ENCODE results near the gene EPB41. TPM values are rescaled to one million over a fixed set of nuclear protein-coding genes. Genes with fewer than 3 reads are reported as not detected.

Gene EPB41
- total RNA-seq, 2 experiments from 2014 or later = 138 to 145 TPM

GRCh38 chr1:28883242-28883616 lies 31.1 kb upstream of the EPB41 start:
- Histone ChIP-seq H3K36me3 (ENCODE audit: insufficient read depth, low read length) (no peaks in the 10 kb centered on the region), H3K9me3 (ENCODE audit: control insufficient read depth in 1 of 2, insufficient read depth in 1 of 2, low read length in 2 of 2) (no peaks in the 10 kb centered on the region), H3K27me3 (ENCODE audit: control insufficient read depth in 1 of 2, insufficient read depth in 2 of 2, low read length in 2 of 2) (no peaks in the 10 kb centered on the region), H3K4me1 (ENCODE audit: insufficient read depth, low read length) (peaks cover 54% of the 10 kb centered on the region), H3K4me3 (ENCODE audit: low read length) (no peak overlapping the region), H3K27ac (ENCODE audit: low read depth in 1 of 2, low read length in 2 of 2) (no peak overlapping the region)
- TF ChIP-seq CTCF (IDR thresholded peaks at IDR 0.05) = no peak
- Mint-ChIP-seq H3K27me3 (peaks cover 5% of the 10 kb centered on the region), H3K4me1 (ENCODE audit: low read depth) (peaks cover 48% of the 10 kb centered on the region), H3K27ac (peak overlapping the region; percentile 9), H3K9me3 (no peaks in the 10 kb centered on the region), H3K36me3 (ENCODE audit: low read depth) (peaks cover 8% of the 10 kb centered on the region), H3K4me3 (no peak overlapping the region)
- DNase-seq = no peak
- ChIA-PET POLR2A (no interaction called here), CTCF (interaction anchor here (2.3 kb wide), 1 partner anchor 151 kb away, joined by 12 read pairs; no protein-coding TSS in a partner anchor)
- intact Hi-C loops (cut with DNase I, micrococcal nuclease) = loop anchor here in 1 of 2 experiments (1.0 to 5.0 kb wide), 4 partner anchors 32 to 299 kb away; partner anchors contain the start of gene SRSF4
- no peak for ATAC-seq (ENCODE audit: poor library complexity)

GRCh38 chr1:28885472-28885877 lies 28.9 kb upstream of the EPB41 start:
- TF ChIP-seq CTCF (IDR thresholded peaks at IDR 0.05) = no peak
- Mint-ChIP-seq H3K36me3 (ENCODE audit: low read depth) (peaks cover 8% of the 10 kb centered on the region), H3K27me3 (peaks cover 5% of the 10 kb centered on the region), H3K9me3 (no peaks in the 10 kb centered on the region), H3K4me3 (peak overlapping the region; percentile 95), H3K4me1 (ENCODE audit: low read depth) (peaks cover 54% of the 10 kb centered on the region), H3K27ac (peak overlapping the region; percentile 84)
- Histone ChIP-seq H3K9me3 (ENCODE audit: control insufficient read depth in 1 of 2, insufficient read depth in 1 of 2, low read length in 2 of 2) (no peaks in the 10 kb centered on the region), H3K4me3 (ENCODE audit: low read length) (no peak overlapping the region), H3K27ac (ENCODE audit: low read depth in 1 of 2, low read length in 2 of 2) (peak overlapping the region; percentile 57 to 76), H3K36me3 (ENCODE audit: insufficient read depth, low read length) (no peaks in the 10 kb centered on the region), H3K4me1 (ENCODE audit: insufficient read depth, low read length) (peaks cover 67% of the 10 kb centered on the region), H3K27me3 (ENCODE audit: control insufficient read depth in 1 of 2, insufficient read depth in 2 of 2, low read length in 2 of 2) (no peaks in the 10 kb centered on the region)
- ATAC-seq (ENCODE audit: poor library complexity) = no peak
- CTCF ChIA-PET = interaction anchor here (0.6 to 2.3 kb wide), 6 partner anchors 8 to 200 kb away, joined by 3 to 12 read pairs (median 6); partner anchors contain the start of gene EPB41
- POLR2A ChIA-PET = interaction anchor here (0.9 to 3.3 kb wide), 14 partner anchors 29 to 380 kb away, joined by 3 to 30 read pairs (median 4); partner anchors contain the start of genes EPB41, RCC1 and SRSF4
- intact Hi-C loops (cut with DNase I, micrococcal nuclease) = loop anchor here (2.0 to 5.0 kb wide), 2 partner anchors 41 to 42 kb away; no protein-coding TSS in a partner anchor
- peak in 1 of 14 experiments; percentile 44 for DNase-seq

- intact Hi-C loops (cut with DNase I, micrococcal nuclease) = loop anchor here (2.0 to 5.0 kb wide), 2 partner anchors 41 kb away; no protein-coding TSS in a partner anchor
- ATAC-seq (ENCODE audit: poor library complexity) (no peak), DNase-seq (peak in 3 of 14 experiments; percentile 21 to 27 (median 25))
- Mint-ChIP-seq H3K36me3 (ENCODE audit: low read depth) (peaks cover 8% of the 10 kb centered on the region), H3K4me3 (peak overlapping the region; percentile 95), H3K27me3 (peaks cover 5% of the 10 kb centered on the region), H3K9me3 (no peaks in the 10 kb centered on the region), H3K27ac (peak overlapping the region; percentile 84), H3K4me1 (ENCODE audit: low read depth) (peaks cover 54% of the 10 kb centered on the region)
- POLR2A ChIA-PET = interaction anchor here (1.0 to 3.3 kb wide), 5 partner anchors 28 to 295 kb away, joined by 3 to 30 read pairs (median 4); partner anchors contain the start of genes EPB41 and SRSF4
- TF ChIP-seq CTCF (IDR thresholded peaks at IDR 0.05) = no peak
- Histone ChIP-seq H3K4me3 (ENCODE audit: low read length) (peak overlapping the region; percentile 99), H3K9me3 (ENCODE audit: control insufficient read depth in 1 of 2, insufficient read depth in 1 of 2, low read length in 2 of 2) (no peaks in the 10 kb centered on the region), H3K36me3 (ENCODE audit: insufficient read depth, low read length) (no peaks in the 10 kb centered on the region), H3K27me3 (ENCODE audit: control insufficient read depth in 1 of 2, insufficient read depth in 2 of 2, low read length in 2 of 2) (no peaks in the 10 kb centered on the region), H3K27ac (ENCODE audit: low read depth in 1 of 2, low read length in 2 of 2) (peak overlapping the region; percentile 57 to 76), H3K4me1 (ENCODE audit: insufficient read depth, low read length) (peaks cover 70% of the 10 kb centered on the region)
- CTCF ChIA-PET = no interaction called here
Measured at GRCh38 chr1:28885977-28886730, 28.2 kb upstream of the EPB41 start.

All from CD4-positive, alpha-beta T cell (primary cell).